Right renal pelvis (tissue), 4 donors: ENCODE data around the gene PANK1. TPM values are rescaled to one million over a fixed set of nuclear protein-coding genes. Genes with fewer than 3 reads are reported as not detected.
"Not testable (repeated sequence)": the region's sequence is repeated elsewhere in the genome, so short reads cannot be mapped to it uniquely, and the experiment has no call there.

ENCODE experiments used
- DNase-seq, 4 donors: peaks; one replicate each; pipeline ENCODE4 v3.0.0-alpha.2; 2013; ENCODE audit warnings: low read depth in 4 of 4, low spot score in 3 of 4, missing footprints in 1 of 4
- polyA plus RNA-seq, 4 donors: library from polyadenylated mRNA; unstranded; fragments of 120-200 nt; gene quantifications; one replicate each; pipeline ENCODE4 v1.2.1, GENCODE V29; 2013; ENCODE audit not compliant: insufficient read length in 4 of 4

The PANK1 gene
- polyA plus RNA-seq, 4 donors = 43.1 to 55.5 (median 50.8) TPM

- no peak for DNase-seq
These were observed 22.9 kb downstream of the PANK1 start for GRCh38 chr10:89622151-89622550.

- DNase-seq = no peak
These were observed 23.6 kb downstream of the PANK1 start for GRCh38 chr10:89621438-89621837.

GRCh38 chr10:89620296-89620695 is 24.7 kb downstream of the PANK1 start:
- not testable (repeated sequence) for DNase-seq

- no peak for DNase-seq
These were observed 29.2 kb downstream of the PANK1 start for GRCh38 chr10:89615824-89616223.

- DNase-seq = no peak
These were observed 29.9 kb downstream of the PANK1 start for GRCh38 chr10:89615112-89615511.

- DNase-seq = no peak
These were observed 31.5 kb downstream of the PANK1 start for GRCh38 chr10:89613582-89613981.

GRCh38 chr10:89611282-89611681 is 33.8 kb downstream of the PANK1 start:
- no peak for DNase-seq

GRCh38 chr10:89609833-89610346 is 35.2 kb downstream of the PANK1 start:
- DNase-seq = no peak

- DNase-seq = no peak
These were observed 40.8 kb downstream of the PANK1 start for GRCh38 chr10:89604200-89604599.

GRCh38 chr10:89602919-89603318 is 42.1 kb downstream of the PANK1 start:
- no peak for DNase-seq

GRCh38 chr10:89601728-89602361 is 43.2 kb downstream of the PANK1 start:
- no peak for DNase-seq

- DNase-seq = no peak
These were observed 45.0 kb downstream of the PANK1 start for GRCh38 chr10:89600041-89600440.

- DNase-seq = no peak
These were observed 52.0 kb downstream of the PANK1 start for GRCh38 chr10:89593043-89593442.

GRCh38 chr10:89592539-89592938 is 52.5 kb downstream of the PANK1 start:
- no peak for DNase-seq

- DNase-seq = peak in 1 of 4 donors; percentile 23
These were observed 53.2 kb downstream of the PANK1 start for GRCh38 chr10:89591796-89592271.

- DNase-seq = no peak
These were observed 53.8 kb downstream of the PANK1 start for GRCh38 chr10:89591111-89591795.

- no peak for DNase-seq
These were observed 54.7 kb downstream of the PANK1 start for GRCh38 chr10:89590326-89590725.

- DNase-seq = no peak
These were observed 55.8 kb downstream of the PANK1 start for GRCh38 chr10:89589101-89589720.

GRCh38 chr10:89588671-89589070 is 56.4 kb downstream of the PANK1 start:
- DNase-seq = no peak

- no peak for DNase-seq
These were observed 63.0 kb downstream of the PANK1 start for GRCh38 chr10:89582022-89582421.

- no peak for DNase-seq
These were observed 64.8 kb downstream of the PANK1 start for GRCh38 chr10:89580243-89580642.

- no peak for DNase-seq
These were observed 68.3 kb downstream of the PANK1 start for GRCh38 chr10:89576696-89577095.
